ENCODE measurements around the gene ATP11B.

- no peak for TF ChIP-seq POLR2A (IDR thresholded peaks at IDR 0.05)
- TF ChIP-seq CTCF (IDR thresholded peaks at IDR 0.05), result no peak
- no peak for TF ChIP-seq EP300 (IDR thresholded peaks at IDR 0.05)
Observed at GRCh38 chr3:182969853-182970252, 176.5 kb downstream of the ATP11B start.

Measured in tibial nerve (tissue), 4 donors.